ENCODE measurements around the gene NOSIP. TPM values are rescaled to one million over a fixed set of nuclear protein-coding genes. Genes with fewer than 3 reads are reported as not detected.

The NOSIP gene
- total RNA-seq, 1 experiment from 2014 or later: 66.1 TPM

DNA sequence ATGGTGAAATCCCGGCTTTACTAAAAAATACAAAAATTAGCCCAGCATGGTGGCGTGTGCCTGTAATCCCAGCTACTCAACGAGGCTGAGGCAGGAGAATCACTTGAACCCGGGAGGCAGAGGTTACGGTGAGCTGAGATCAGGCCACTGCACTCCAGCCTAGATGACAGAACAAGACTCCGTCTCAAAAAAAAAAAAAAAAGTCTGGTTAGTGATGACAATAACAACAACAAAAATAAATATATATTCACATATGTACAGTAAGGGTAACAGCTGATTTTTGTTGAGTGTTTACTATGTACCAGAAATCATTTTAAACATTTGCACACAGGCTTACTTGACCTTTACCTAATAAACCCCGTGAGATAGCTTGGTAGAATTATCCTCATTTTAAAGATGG lies 36.6 kb upstream of the NOSIP start:
- H3K27ac ChIP-seq (ENCODE audit: low read length): no peak overlapping the region
- DNase-seq (ENCODE audit: low read depth, low spot score) (no peak), ATAC-seq (no peak)
- H3K9me3 ChIP-seq (ENCODE audit: control insufficient read depth, insufficient read depth, low read depth, low read length): no peaks in the 10 kb centered on the region
- no TSS peak for BruUV-seq (replicated peaks)
- no peaks in the 10 kb centered on the region for H3K27me3 ChIP-seq (ENCODE audit: control insufficient read depth, insufficient read depth, low read length)
- H3K4me3 ChIP-seq (ENCODE audit: low read depth in 2 of 2, low read length in 2 of 2): no peak overlapping the region
- no peak for TF ChIP-seq POLR2AphosphoS5 (IDR thresholded peaks at IDR 0.05; ENCODE audit: low read depth, low read length)
- TF ChIP-seq TCF7L2 (IDR thresholded peaks at IDR 0.05; ENCODE audit: low read depth, low read length): no peak
- TF ChIP-seq, protein P1, sequence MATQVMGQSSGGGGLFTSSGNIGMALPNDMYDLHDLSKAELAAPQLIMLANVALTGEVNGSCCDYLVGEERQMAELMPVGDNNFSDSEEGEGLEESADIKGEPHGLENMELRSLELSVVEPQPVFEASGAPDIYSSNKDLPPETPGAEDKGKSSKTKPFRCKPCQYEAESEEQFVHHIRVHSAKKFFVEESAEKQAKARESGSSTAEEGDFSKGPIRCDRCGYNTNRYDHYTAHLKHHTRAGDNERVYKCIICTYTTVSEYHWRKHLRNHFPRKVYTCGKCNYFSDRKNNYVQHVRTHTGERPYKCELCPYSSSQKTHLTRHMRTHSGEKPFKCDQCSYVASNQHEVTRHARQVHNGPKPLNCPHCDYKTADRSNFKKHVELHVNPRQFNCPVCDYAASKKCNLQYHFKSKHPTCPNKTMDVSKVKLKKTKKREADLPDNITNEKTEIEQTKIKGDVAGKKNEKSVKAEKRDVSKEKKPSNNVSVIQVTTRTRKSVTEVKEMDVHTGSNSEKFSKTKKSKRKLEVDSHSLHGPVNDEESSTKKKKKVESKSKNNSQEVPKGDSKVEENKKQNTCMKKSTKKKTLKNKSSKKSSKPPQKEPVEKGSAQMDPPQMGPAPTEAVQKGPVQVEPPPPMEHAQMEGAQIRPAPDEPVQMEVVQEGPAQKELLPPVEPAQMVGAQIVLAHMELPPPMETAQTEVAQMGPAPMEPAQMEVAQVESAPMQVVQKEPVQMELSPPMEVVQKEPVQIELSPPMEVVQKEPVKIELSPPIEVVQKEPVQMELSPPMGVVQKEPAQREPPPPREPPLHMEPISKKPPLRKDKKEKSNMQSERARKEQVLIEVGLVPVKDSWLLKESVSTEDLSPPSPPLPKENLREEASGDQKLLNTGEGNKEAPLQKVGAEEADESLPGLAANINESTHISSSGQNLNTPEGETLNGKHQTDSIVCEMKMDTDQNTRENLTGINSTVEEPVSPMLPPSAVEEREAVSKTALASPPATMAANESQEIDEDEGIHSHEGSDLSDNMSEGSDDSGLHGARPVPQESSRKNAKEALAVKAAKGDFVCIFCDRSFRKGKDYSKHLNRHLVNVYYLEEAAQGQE (IDR thresholded peaks at IDR 0.05; ENCODE audit: insufficient read depth in 1 of 2, low read depth in 2 of 2, low read length in 1 of 2): no peak
- TF ChIP-seq, protein P2, sequence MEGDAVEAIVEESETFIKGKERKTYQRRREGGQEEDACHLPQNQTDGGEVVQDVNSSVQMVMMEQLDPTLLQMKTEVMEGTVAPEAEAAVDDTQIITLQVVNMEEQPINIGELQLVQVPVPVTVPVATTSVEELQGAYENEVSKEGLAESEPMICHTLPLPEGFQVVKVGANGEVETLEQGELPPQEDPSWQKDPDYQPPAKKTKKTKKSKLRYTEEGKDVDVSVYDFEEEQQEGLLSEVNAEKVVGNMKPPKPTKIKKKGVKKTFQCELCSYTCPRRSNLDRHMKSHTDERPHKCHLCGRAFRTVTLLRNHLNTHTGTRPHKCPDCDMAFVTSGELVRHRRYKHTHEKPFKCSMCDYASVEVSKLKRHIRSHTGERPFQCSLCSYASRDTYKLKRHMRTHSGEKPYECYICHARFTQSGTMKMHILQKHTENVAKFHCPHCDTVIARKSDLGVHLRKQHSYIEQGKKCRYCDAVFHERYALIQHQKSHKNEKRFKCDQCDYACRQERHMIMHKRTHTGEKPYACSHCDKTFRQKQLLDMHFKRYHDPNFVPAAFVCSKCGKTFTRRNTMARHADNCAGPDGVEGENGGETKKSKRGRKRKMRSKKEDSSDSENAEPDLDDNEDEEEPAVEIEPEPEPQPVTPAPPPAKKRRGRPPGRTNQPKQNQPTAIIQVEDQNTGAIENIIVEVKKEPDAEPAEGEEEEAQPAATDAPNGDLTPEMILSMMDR (IDR thresholded peaks at IDR 0.05): no peak
- no peak for TF ChIP-seq SIN3A (IDR thresholded peaks at IDR 0.05; ENCODE audit: borderline replicate concordance, insufficient read depth, low read depth, low read length)
- CTCF ChIA-PET: no interaction called here
- H3K4me1 ChIP-seq (ENCODE audit: control insufficient read depth, insufficient read depth, low read length): peaks cover 7% of the 10 kb centered on the region
- POLR2A ChIA-PET: no interaction called here
- H3K36me3 ChIP-seq (ENCODE audit: control insufficient read depth, insufficient read depth, low read length): no peaks in the 10 kb centered on the region
- in situ Hi-C loops (cut with HindIII; ENCODE audit: low pct_unique_long_range_greater_than_20kb, low sequenced_read_pairs) (no loop called here), intact Hi-C loops (cut with micrococcal nuclease; ENCODE audit: unreplicated experiment) (no loop called here)

DNA sequence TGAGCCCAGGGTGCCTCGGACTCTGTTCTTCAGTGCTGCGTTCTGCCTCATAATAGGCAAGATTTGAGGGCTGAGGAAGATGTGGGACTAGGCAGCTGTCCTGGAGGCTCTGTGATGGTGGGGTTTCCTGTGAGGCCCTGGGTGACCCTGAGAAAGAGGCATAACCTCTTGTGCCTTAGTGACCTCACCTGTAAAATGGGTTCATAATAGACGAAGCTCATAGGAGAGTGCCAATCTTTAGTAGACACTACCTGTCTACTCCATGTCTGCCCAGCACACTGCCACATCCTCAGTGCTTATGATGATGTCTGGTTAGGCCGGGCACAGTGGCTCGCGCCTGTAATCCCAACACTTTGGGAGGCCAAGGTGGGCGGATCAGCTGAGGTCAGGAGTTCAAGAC lies 36.2 kb upstream of the NOSIP start:
- POLR2A ChIA-PET: no interaction called here
- in situ Hi-C loops (cut with HindIII; ENCODE audit: low pct_unique_long_range_greater_than_20kb, low sequenced_read_pairs): no loop called here
- no peak for ATAC-seq
- no TSS peak for BruUV-seq (replicated peaks)
- Histone ChIP-seq H3K4me1 (ENCODE audit: control insufficient read depth, insufficient read depth, low read length) (peaks cover 7% of the 10 kb centered on the region), H3K27ac (ENCODE audit: low read length) (no peak overlapping the region), H3K27me3 (ENCODE audit: control insufficient read depth, insufficient read depth, low read length) (no peaks in the 10 kb centered on the region), H3K36me3 (ENCODE audit: control insufficient read depth, insufficient read depth, low read length) (no peaks in the 10 kb centered on the region), H3K9me3 (ENCODE audit: control insufficient read depth, insufficient read depth, low read depth, low read length) (no peaks in the 10 kb centered on the region), H3K4me3 (ENCODE audit: low read depth in 2 of 2, low read length in 2 of 2) (no peak overlapping the region)
- intact Hi-C loops (cut with micrococcal nuclease; ENCODE audit: unreplicated experiment): no loop called here
- TF ChIP-seq SIN3A (IDR thresholded peaks at IDR 0.05; ENCODE audit: borderline replicate concordance, insufficient read depth, low read depth, low read length): no peak
- no peak for TF ChIP-seq TCF7L2 (IDR thresholded peaks at IDR 0.05; ENCODE audit: low read depth, low read length)
- TF ChIP-seq, protein P1 (IDR thresholded peaks at IDR 0.05; ENCODE audit: insufficient read depth in 1 of 2, low read depth in 2 of 2, low read length in 1 of 2): no peak
- TF ChIP-seq, protein P2 (IDR thresholded peaks at IDR 0.05): no peak
- TF ChIP-seq POLR2AphosphoS5 (IDR thresholded peaks at IDR 0.05; ENCODE audit: low read depth, low read length): no peak
- CTCF ChIA-PET: no interaction called here
- DNase-seq (ENCODE audit: low read depth, low spot score): no peak
